HEK293 (cell line): ENCODE results near the gene TNKS1BP1.

ENCODE experiments used
- CTCF ChIA-PET: fragments of 350-600 bp; formaldehyde crosslinking; extraction: SDS; loops from one replicate; lab custom pipeline; 2021; ENCODE audit warnings: antibody characterized with exemption; lab: Yijun Ruan, JAX
- POLR2A ChIA-PET: fragments of 300-600 bp; formaldehyde crosslinking; extraction: SDS; loops from one replicate; lab custom pipeline; 2020; ENCODE audit warnings: antibody characterized with exemption, inconsistent platforms; lab: Yijun Ruan, JAX
- H3K27ac ChIP-seq: fragments of 200-500 bp; sonication (Bioruptor generic); 2 replicates; pipeline ENCODE4 v1.5.1; 2014; ENCODE audit warnings: low read depth, low read length, control low read depth, inconsistent platforms; ENCODE audit errors: extremely low read depth
- H3K36me3 ChIP-seq, 2 experiments: fragments of 200-500 bp in 1 of 2; sonication (Bioruptor generic) in 1 of 2; 1 replicate in 1 of 2; 2 replicates in 1 of 2; pipeline ENCODE4 v1.5.1; 2014 to 2017; ENCODE audit warnings: inconsistent platforms in 2 of 2, low read length in 2 of 2; ENCODE audit not compliant: control insufficient read depth in 2 of 2, insufficient read depth in 1 of 2
- H3K4me1 ChIP-seq: fragments of 200-500 bp; sonication (Bioruptor generic); 2 replicates; pipeline ENCODE4 v1.5.1; 2014; ENCODE audit warnings: mild to moderate bottlenecking, low read length, inconsistent platforms; ENCODE audit not compliant: control insufficient read depth, insufficient read depth
- H3K4me3 ChIP-seq: 2 replicates; pipeline ENCODE4 v1.5.1; 2011; ENCODE audit warnings: low read depth, mild to moderate bottlenecking, control low read depth, low read length, moderate library complexity
- H3K9me3 ChIP-seq: fragments of 200-500 bp; sonication (Bioruptor generic); 2 replicates; pipeline ENCODE4 v1.5.1; 2014; ENCODE audit warnings: low read depth, low read length, inconsistent platforms; ENCODE audit not compliant: control insufficient read depth, insufficient read depth
- ZBTB20 ChIP-seq: fragments of 450-650 bp; formaldehyde crosslinking; IDR thresholded peaks from 2 replicates; pipeline ENCODE4 v1.5.1; 2016; ENCODE audit warnings: missing biosample characterization, missing genetic modification characterization
- ZBTB8A ChIP-seq: fragments of 450-650 bp; formaldehyde crosslinking; IDR thresholded peaks from 2 replicates; pipeline ENCODE4 v1.5.1; 2016; ENCODE audit warnings: missing biosample characterization, missing genetic modification characterization
- ZEB2 ChIP-seq: fragments of 450-650 bp; formaldehyde crosslinking; IDR thresholded peaks from 2 replicates; pipeline ENCODE4 v1.5.1; 2016; ENCODE audit warnings: missing biosample characterization, missing genetic modification characterization
- ZFP3 ChIP-seq: fragments of 450-650 bp; formaldehyde crosslinking; IDR thresholded peaks from 2 replicates; pipeline ENCODE4 v1.5.1; 2016; ENCODE audit warnings: low read depth, missing biosample characterization, missing genetic modification characterization
- ZIC2 ChIP-seq: fragments of 450-650 bp; formaldehyde crosslinking; IDR thresholded peaks from 2 replicates; pipeline ENCODE4 v1.5.1; 2016; ENCODE audit warnings: missing biosample characterization, missing genetic modification characterization
- ZNF132 ChIP-seq: fragments of 450-650 bp; formaldehyde crosslinking; IDR thresholded peaks from 2 replicates; pipeline ENCODE4 v1.5.1; 2017; ENCODE audit warnings: missing biosample characterization, missing genetic modification characterization, borderline replicate concordance
- ZNF140 ChIP-seq: fragments of 450-650 bp; formaldehyde crosslinking; IDR thresholded peaks from 2 replicates; pipeline ENCODE4 v1.5.1; 2016; ENCODE audit warnings: missing biosample characterization, missing genetic modification characterization
- ZNF19 ChIP-seq: fragments of 450-650 bp; formaldehyde crosslinking; IDR thresholded peaks from 2 replicates; pipeline ENCODE4; 2016; ENCODE audit warnings: missing biosample characterization, missing genetic modification characterization, low read depth
- ZNF202 ChIP-seq: fragments of 450-650 bp; formaldehyde crosslinking; IDR thresholded peaks from 2 replicates; pipeline ENCODE4 v1.5.1; 2016; ENCODE audit warnings: missing biosample characterization, missing genetic modification characterization, borderline replicate concordance
- ZNF292 ChIP-seq: fragments of 450-650 bp; formaldehyde crosslinking; IDR thresholded peaks from 2 replicates; pipeline ENCODE4 v1.5.1; 2016; ENCODE audit warnings: low read depth, missing biosample characterization, missing genetic modification characterization, borderline replicate concordance
- ZNF433 ChIP-seq: fragments of 450-650 bp; formaldehyde crosslinking; IDR thresholded peaks from 2 replicates; pipeline ENCODE4 v1.5.1; 2016; ENCODE audit warnings: missing biosample characterization, missing genetic modification characterization, low read depth
- ZNF654 ChIP-seq: fragments of 450-650 bp; formaldehyde crosslinking; IDR thresholded peaks from 2 replicates; pipeline ENCODE4 v1.5.1; 2016; ENCODE audit warnings: low read depth, missing biosample characterization, missing genetic modification characterization
- TF ChIP-seq, protein P1 (sequence below): fragments of 450-650 bp; formaldehyde crosslinking; IDR thresholded peaks from 2 replicates; pipeline ENCODE4 v1.5.1; 2016; ENCODE audit warnings: missing biosample characterization, missing genetic modification characterization
- TF ChIP-seq, protein P2 (sequence below): fragments of 450-650 bp; formaldehyde crosslinking; IDR thresholded peaks from 2 replicates; pipeline ENCODE4 v1.5.1; 2016; ENCODE audit warnings: missing biosample characterization, missing genetic modification characterization
- TF ChIP-seq, protein P3 (sequence below): fragments of 450-650 bp; formaldehyde crosslinking; IDR thresholded peaks from 2 replicates; pipeline ENCODE4 v1.5.1; 2016; ENCODE audit warnings: missing biosample characterization, missing genetic modification characterization
- TF ChIP-seq, protein P4 (sequence below): fragments of 450-650 bp; formaldehyde crosslinking; IDR thresholded peaks from 2 replicates; pipeline ENCODE4 v1.5.1; 2016; ENCODE audit warnings: missing biosample characterization, missing genetic modification characterization

Gene TNKS1BP1

DNA sequence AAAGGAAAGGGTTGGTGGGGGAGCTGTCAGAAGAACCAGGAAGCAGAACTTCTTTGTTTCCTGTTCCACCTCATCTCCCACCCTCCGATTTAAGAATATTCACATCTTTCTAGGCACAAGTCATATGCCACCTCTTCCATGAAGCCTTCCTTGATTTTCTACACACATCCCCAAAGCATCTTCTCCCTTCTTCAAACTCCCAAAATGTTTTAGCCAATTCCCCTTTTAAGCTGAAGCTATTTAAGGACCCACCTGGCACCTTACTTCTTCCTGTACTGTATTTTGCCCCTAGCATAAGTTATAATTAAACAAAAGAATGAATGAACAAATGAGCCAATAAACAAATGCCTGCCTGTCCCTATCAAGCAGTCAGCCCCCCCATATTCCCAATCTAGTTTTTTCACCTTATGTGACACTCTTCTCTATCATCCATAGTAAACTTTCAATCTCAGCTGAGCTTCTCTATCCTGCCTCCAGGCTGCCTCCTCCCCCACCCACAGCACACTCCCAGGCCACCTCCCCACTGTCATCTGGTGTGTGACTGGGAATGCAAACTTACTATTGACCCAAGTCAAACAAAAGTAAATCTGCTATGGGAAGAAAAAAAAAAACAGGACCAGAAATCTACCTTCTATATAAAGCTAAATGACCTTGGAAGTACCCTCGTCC lies 3.9 kb downstream of the TNKS1BP1 start (continued):
- TF ChIP-seq, protein P1, sequence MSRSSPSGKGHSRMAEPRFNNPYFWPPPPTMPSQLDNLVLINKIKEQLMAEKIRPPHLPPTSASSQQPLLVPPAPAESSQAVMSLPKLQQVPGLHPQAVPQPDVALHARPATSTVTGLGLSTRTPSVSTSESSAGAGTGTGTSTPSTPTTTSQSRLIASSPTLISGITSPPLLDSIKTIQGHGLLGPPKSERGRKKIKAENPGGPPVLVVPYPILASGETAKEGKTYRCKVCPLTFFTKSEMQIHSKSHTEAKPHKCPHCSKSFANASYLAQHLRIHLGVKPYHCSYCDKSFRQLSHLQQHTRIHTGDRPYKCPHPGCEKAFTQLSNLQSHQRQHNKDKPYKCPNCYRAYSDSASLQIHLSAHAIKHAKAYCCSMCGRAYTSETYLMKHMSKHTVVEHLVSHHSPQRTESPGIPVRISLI (tag by site-specific recombination): no peak
- TF ChIP-seq ZNF19 (tag by site-specific recombination): no peak
- TF ChIP-seq ZBTB8A (tag by site-specific recombination): no peak
- no peak for TF ChIP-seq ZBTB20 (tag by site-specific recombination)
- TF ChIP-seq ZNF140 (tag by site-specific recombination): no peak
- TF ChIP-seq, protein P2, sequence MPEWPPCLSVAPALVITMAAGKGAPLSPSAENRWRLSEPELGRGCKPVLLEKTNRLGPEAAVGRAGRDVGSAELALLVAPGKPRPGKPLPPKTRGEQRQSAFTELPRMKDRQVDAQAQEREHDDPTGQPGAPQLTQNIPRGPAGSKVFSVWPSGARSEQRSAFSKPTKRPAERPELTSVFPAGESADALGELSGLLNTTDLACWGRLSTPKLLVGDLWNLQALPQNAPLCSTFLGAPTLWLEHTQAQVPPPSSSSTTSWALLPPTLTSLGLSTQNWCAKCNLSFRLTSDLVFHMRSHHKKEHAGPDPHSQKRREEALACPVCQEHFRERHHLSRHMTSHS (tag by site-specific recombination): no peak
- TF ChIP-seq ZNF433 (tag by site-specific recombination): no peak
- TF ChIP-seq, protein P3, sequence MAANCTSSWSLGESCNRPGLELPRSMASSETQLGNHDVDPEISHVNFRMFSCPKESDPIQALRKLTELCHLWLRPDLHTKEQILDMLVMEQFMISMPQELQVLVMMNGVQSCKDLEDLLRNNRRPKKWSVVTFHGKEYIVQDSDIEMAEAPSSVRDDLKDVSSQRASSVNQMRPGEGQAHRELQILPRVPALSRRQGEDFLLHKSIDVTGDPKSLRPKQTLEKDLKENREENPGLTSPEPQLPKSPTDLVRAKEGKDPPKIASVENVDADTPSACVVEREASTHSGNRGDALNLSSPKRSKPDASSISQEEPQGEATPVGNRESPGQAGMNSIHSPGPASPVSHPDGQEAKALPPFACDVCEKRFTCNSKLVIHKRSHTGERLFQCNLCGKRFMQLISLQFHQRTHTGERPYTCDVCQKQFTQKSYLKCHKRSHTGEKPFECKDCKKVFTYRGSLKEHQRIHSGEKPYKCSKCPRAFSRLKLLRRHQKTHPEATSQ: no peak
- no peak for TF ChIP-seq ZFP3 (tag by site-specific recombination)
- no peak for TF ChIP-seq ZNF202
- TF ChIP-seq, protein P4, sequence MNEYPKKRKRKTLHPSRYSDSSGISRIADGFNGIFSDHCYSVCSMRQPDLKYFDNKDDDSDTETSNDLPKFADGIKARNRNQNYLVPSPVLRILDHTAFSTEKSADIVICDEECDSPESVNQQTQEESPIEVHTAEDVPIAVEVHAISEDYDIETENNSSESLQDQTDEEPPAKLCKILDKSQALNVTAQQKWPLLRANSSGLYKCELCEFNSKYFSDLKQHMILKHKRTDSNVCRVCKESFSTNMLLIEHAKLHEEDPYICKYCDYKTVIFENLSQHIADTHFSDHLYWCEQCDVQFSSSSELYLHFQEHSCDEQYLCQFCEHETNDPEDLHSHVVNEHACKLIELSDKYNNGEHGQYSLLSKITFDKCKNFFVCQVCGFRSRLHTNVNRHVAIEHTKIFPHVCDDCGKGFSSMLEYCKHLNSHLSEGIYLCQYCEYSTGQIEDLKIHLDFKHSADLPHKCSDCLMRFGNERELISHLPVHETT (tag by site-specific recombination): no peak

DNA sequence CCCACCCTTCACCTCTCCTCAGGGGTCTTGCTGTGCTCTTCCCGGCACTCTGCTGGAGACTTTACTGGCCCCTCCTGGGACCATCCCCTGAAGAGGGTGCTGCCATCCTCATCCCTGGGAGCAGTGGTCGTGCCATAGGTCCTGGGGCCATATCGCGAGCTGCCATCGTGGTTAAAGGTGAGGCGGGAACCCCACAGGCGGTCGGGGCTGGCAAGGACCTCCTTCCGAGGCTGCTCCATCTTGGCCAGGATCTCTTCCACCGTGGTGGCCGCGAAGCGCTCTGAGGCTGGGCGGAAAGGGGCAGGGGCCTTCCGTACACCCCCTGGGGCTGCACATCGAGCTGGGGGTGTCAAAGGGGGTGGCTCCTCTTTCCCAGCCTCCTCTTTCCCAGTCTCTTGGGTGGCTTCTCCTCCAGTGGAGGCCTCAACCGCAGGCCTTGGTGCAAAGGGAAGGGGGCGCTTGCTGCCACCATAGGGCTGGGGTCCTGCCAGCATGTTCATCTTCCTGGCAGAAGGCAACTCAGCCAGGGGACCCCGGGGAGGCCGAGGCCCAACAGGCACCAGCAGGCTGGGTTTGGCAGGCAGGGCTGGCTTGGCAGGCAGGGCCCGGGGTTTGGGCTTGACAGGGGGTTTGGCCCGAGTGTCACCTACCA lies 4.6 kb downstream of the TNKS1BP1 start:
- H3K36me3 ChIP-seq: peaks cover 0 to 52% of the 10 kb centered on the region in 2 experiments; a peak in 1 of 3 replicates
- ChIA-PET POLR2A (interaction anchor here (6.5 kb wide), 1 partner anchor 8 kb away, joined by 95 read pairs; no protein-coding TSS in a partner anchor), CTCF (interaction anchor here (0.5 to 0.6 kb wide), 2 partner anchors 11 to 176 kb away, joined by 3 read pairs; no protein-coding TSS in a partner anchor)
- peaks cover 7% of the 10 kb centered on the region for H3K4me1 ChIP-seq
- no peaks in the 10 kb centered on the region for H3K9me3 ChIP-seq
- no peak for TF ChIP-seq ZNF132 (tag by site-specific recombination)
- no peak for TF ChIP-seq ZIC2
- no peak overlapping the region for H3K4me3 ChIP-seq
- no peak overlapping the region for H3K27ac ChIP-seq

DNA sequence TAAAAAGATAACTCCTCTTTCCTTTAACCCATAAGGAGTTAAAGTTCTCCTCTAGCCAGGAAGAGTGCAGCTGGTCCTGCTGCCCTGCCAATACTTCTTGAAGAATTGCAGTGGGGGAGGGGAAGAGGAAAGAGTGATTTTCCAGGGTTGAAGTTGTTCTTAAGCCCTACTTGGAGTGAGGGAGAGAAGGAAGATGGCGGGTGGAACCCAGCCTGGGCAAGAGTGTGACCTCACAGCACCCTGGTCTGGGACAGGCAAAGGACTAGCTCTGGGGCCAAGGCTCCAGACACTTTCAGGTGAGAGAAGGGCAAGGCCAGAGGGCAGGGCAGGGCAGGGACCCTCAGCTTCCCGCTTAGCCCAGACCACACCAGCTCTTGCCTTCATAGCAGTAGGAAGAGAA lies 6.6 kb downstream of the TNKS1BP1 start:
- Histone ChIP-seq H3K9me3 (no peaks in the 10 kb centered on the region), H3K4me3 (no peak overlapping the region), H3K27ac (no peak overlapping the region), H3K36me3 (peaks cover 0 to 72% of the 10 kb centered on the region in 2 experiments; a peak in 1 of 3 replicates), H3K4me1 (peaks cover 7% of the 10 kb centered on the region)
- ChIA-PET CTCF (no interaction called here), POLR2A (interaction anchor here (1.1 kb wide), 1 partner anchor 18 kb away, joined by 10 read pairs; the partner anchor contains the start of gene SSRP1)
- no peak for TF ChIP-seq ZNF654 (tag by site-specific recombination)
- TF ChIP-seq ZNF292 (tag by site-specific recombination): no peak
- TF ChIP-seq ZEB2 (tag by site-specific recombination): no peak
